MCF 10A (cell line): ENCODE data around the gene PIP4P1. TPM values are rescaled to one million over a fixed set of nuclear protein-coding genes. Genes with fewer than 3 reads are reported as not detected.

Source experiments
- BruUV-seq: library from RNA; stranded (reverse); fragments of 400-500 nt; replicated peaks from 2 replicates; lab custom pipeline; 2021; lab: Mats Ljungman, UMichigan
- CTCF ChIA-PET: fragments of 300-600 bp; sonication (Branson Sonifier 250); formaldehyde crosslinking; extraction: SDS; loops from one replicate; lab custom pipeline; 2021; ENCODE audit warnings: antibody characterized with exemption, inconsistent platforms; lab: Yijun Ruan, JAX
- POLR2A ChIA-PET: fragments of 300-600, 350-650 bp; sonication (Branson Sonifier 250); formaldehyde crosslinking; extraction: SDS; loops from one replicate; lab custom pipeline; 2020; ENCODE audit warnings: antibody characterized with exemption, inconsistent platforms; lab: Yijun Ruan, JAX
- DNase-seq: peaks from one replicate; pipeline ENCODE4 v3.0.0-alpha.2; 2018; ENCODE audit not compliant: unreplicated experiment
- H3K27ac Mint-ChIP-seq: one replicate; pipeline ENCODE4 v1.8.0; 2022; ENCODE audit warnings: mild to moderate bottlenecking, low read depth, mixed read lengths; ENCODE audit not compliant: unreplicated experiment
- H3K27me3 Mint-ChIP-seq: one replicate; pipeline ENCODE4 v1.8.0; 2022; ENCODE audit warnings: mixed read lengths; ENCODE audit not compliant: insufficient read depth, unreplicated experiment
- H3K36me3 Mint-ChIP-seq: one replicate; pipeline ENCODE4 v1.8.0; 2022; ENCODE audit warnings: mild to moderate bottlenecking, moderate library complexity, mixed read lengths; ENCODE audit not compliant: insufficient read depth, unreplicated experiment
- H3K4me1 Mint-ChIP-seq: one replicate; pipeline ENCODE4 v1.8.0; 2022; ENCODE audit warnings: mixed read lengths; ENCODE audit not compliant: insufficient read depth, unreplicated experiment
- H3K4me3 Mint-ChIP-seq: one replicate; pipeline ENCODE4 v1.8.0; 2022; ENCODE audit warnings: mild to moderate bottlenecking, moderate library complexity, mixed read lengths; ENCODE audit not compliant: unreplicated experiment
- H3K9me3 Mint-ChIP-seq: one replicate; pipeline ENCODE4 v1.8.0; 2022; ENCODE audit warnings: mixed read lengths; ENCODE audit not compliant: unreplicated experiment
- CTCF ChIP-seq: fragments of 200-600 bp; IDR thresholded peaks from one replicate; pipeline ENCODE4 v1.8.0; 2022; ENCODE audit warnings: antibody characterized with exemption, mild to moderate bottlenecking; ENCODE audit not compliant: unreplicated experiment
- intact Hi-C: fragments of 100-400 bp; cut with micrococcal nuclease; formaldehyde crosslinking; loops from 2 replicates; pipeline ENCODE4 v1.14.1; 2022
- total RNA-seq: library from RNA; stranded (reverse); gene quantifications from 2 replicates; pipeline ENCODE4 v1.2.3, GENCODE V29; 2022

PIP4P1 gene
- total RNA-seq, 1 experiment from 2014 or later = 22.5 TPM

DNA sequence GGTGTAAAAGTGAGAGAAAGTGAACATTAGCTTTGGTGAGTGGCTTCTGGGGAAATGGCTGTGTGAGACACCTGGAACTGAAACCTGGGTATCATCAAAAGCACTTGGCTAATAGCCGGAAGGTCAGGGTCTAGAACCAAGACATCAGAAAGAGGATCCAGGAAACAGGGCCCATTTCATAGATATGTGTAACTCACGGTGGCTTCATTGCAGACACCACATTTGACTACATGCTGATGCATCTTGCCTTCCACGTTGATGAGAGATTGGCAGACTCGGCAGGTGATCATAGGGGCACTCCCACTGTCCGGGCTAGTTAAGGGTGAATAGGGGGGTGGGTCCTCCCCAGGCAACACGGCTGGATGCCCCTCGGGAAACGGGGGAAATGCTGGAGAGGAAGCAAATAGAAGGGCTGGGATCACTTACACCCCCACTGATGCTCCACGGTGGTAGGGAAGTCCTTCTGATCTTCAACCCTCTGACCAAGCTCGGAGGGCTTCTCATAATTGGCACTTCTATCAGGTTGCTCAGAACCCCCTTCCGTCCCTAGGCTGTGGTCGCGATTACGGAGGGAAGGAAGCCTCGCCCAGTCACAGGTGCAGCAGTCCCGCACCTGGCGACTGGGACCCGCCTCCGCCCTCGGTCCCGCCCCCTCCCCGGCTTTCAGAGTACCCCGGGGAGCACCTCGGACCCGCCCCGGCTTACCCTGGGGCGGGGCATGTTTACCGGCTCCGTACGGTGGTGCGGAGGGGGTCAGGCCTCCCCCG is 593 bp downstream of the PIP4P1 start:
- ChIA-PET CTCF (interaction anchor here (0.5 to 3.3 kb wide), 9 partner anchors 9 to 228 kb away, joined by 3 to 26 read pairs (median 4); partner anchors contain the start of genes ANG and PNP), POLR2A (interaction anchor here (0.6 to 6.5 kb wide), 18 partner anchors 9 to 530 kb away, joined by 3 to 65 read pairs (median 5); partner anchors contain the start of genes PARP2, PNP, RNASE4 and TEP1)
- Mint-ChIP-seq H3K4me1 (peaks cover 21% of the 10 kb centered on the region), H3K4me3 (peak overlapping the region; percentile 76), H3K36me3 (peaks cover 23% of the 10 kb centered on the region), H3K27me3 (no peaks in the 10 kb centered on the region), H3K9me3 (no peaks in the 10 kb centered on the region), H3K27ac (peak overlapping the region; percentile 92)
- intact Hi-C loops = loop anchor here (1.0 to 2.0 kb wide), 3 partner anchors 9 to 153 kb away; partner anchors contain the start of genes CCNB1IP1 and PNP
- no peak for TF ChIP-seq CTCF
- no TSS peak for BruUV-seq
- DNase-seq = peak; percentile 17

GRCh38 chr14:20458031-20458789 is 3.0 kb downstream of the PIP4P1 start:
- DNase-seq = no peak
- H3K36me3 Mint-ChIP-seq = peaks cover 23% of the 10 kb centered on the region
- peaks cover 21% of the 10 kb centered on the region for H3K4me1 Mint-ChIP-seq
- no peak overlapping the region for H3K27ac Mint-ChIP-seq
- BruUV-seq = no TSS peak
- CTCF ChIA-PET = interaction anchor here (0.6 kb wide), 1 partner anchor 512 kb away, joined by 3 read pairs; no protein-coding TSS in a partner anchor
- TF ChIP-seq CTCF = no peak
- no peak overlapping the region for H3K4me3 Mint-ChIP-seq
- H3K27me3 Mint-ChIP-seq = no peaks in the 10 kb centered on the region
- intact Hi-C loops = no loop called here
- no peaks in the 10 kb centered on the region for H3K9me3 Mint-ChIP-seq
- POLR2A ChIA-PET = interaction anchor here (0.7 to 6.5 kb wide), 3 partner anchors 56 to 226 kb away, joined by 3 to 65 read pairs (median 3); partner anchors contain the start of gene RNASE4

GRCh38 chr14:20456971-20457370 is 4.3 kb downstream of the PIP4P1 start:
- Mint-ChIP-seq H3K27me3 (no peaks in the 10 kb centered on the region), H3K4me1 (peaks cover 20% of the 10 kb centered on the region), H3K4me3 (no peak overlapping the region), H3K9me3 (no peaks in the 10 kb centered on the region), H3K27ac (no peak overlapping the region), H3K36me3 (peaks cover 31% of the 10 kb centered on the region)
- no TSS peak for BruUV-seq
- ChIA-PET POLR2A (interaction anchor here (1.6 to 5.3 kb wide), 5 partner anchors 12 to 808 kb away, joined by 5 to 81 read pairs (median 58); partner anchors contain the start of genes PARP2, PNP, RNASE4 and TEP1), CTCF (interaction anchor here (1.0 to 4.9 kb wide), 4 partner anchors 42 to 225 kb away, joined by 3 to 25 read pairs (median 5); partner anchors contain the start of gene TEP1)
- no peak for TF ChIP-seq CTCF
- DNase-seq = no peak
- intact Hi-C loops = no loop called here
